GM18520 (cell line): ENCODE measurements around the gene DIP2B.

ENCODE experiments used
- ATAC-seq: cut with Tn5 transposase; IDR thresholded peaks from one replicate; pipeline ENCODE4 v1.9.1; 2021; ENCODE audit not compliant: unreplicated experiment

The DIP2B gene

GRCh38 chr12:50790081-50790480 lies 285.3 kb downstream of the DIP2B start:
- ATAC-seq: no peak
